ENCODE data around the gene MMEL1. TPM values are rescaled to one million over a fixed set of nuclear protein-coding genes. Genes with fewer than 3 reads are reported as not detected.
"Not testable (repeated sequence)": the region's sequence is repeated elsewhere in the genome, so short reads cannot be mapped to it uniquely, and the experiment has no call there.

The MMEL1 gene
- total RNA-seq, 2 experiments from 2014 or later = not detected

DNA sequence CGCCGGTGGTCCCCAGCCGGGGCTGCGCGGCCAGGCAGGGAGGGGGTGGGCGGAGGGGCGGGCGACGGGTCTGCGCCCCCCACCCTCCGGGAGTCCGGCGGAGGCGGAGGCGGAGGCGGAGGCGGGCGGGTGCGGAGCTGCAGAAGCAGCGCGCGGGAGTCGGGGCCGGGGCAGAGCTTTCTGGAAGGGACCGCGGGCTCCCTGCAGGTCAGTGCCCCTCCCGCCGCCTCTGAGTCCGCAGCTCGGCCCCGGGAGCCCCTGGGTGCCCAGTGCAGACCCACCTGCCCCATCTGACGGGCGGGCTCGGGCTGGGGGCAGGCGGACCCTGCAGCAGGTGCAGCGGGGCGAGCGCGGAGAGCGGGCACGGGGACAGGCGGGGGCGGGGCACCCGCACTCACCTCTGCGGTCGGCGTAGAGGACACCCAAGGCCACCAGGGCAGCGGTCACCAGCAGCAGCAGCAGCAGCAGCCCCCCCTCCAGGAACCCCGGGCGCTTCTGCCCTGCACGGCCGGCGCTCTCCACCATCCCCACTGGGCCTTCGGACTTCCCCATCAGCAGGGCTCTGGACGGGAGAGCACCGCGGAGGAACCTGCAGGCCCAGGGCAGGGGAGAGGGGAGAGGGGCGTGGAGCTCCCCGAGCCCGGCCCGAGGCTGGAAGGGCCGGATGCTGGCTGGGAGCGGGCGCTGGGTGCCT, 3.7 kb downstream of the MMEL1 start:
- Histone ChIP-seq H3K4me2 (ENCODE audit: low read length) (no peak overlapping the region), H3K79me2 (ENCODE audit: insufficient read depth, low read depth, low read length) (no peaks in the 10 kb centered on the region), H3K9me3 (ENCODE audit: low read length) (no peaks in the 10 kb centered on the region), H3K27ac (ENCODE audit: low read depth, low read length, poor library complexity, severe bottlenecking) (no peak overlapping the region), H3K4me1 (ENCODE audit: insufficient read depth, low read length, poor library complexity, severe bottlenecking) (no peaks in the 10 kb centered on the region), H3K36me3 (ENCODE audit: insufficient read depth, low read length) (no peaks in the 10 kb centered on the region), H4K20me1 (ENCODE audit: insufficient read depth, low read length) (no peaks in the 10 kb centered on the region), H3K9me2 (ENCODE audit: insufficient read depth, low read length) (no peaks in the 10 kb centered on the region), H2AFZ (ENCODE audit: low read length) (no peak overlapping the region), H3K4me3 (ENCODE audit: low read depth, low read length, poor library complexity, severe bottlenecking) (no peak overlapping the region)
- no TSS peak for BruUV-seq (replicated peaks)
- no peak for DNase-seq (ENCODE audit: low spot score)
- ChIA-PET CTCF (ENCODE audit: unreplicated experiment) (no interaction called here), POLR2A (no interaction called here)
- no peak for TF ChIP-seq EZH2phosphoT487 (IDR thresholded peaks at IDR 0.05; ENCODE audit: borderline replicate concordance, low read depth, low read length)
- TF ChIP-seq, protein P1, sequence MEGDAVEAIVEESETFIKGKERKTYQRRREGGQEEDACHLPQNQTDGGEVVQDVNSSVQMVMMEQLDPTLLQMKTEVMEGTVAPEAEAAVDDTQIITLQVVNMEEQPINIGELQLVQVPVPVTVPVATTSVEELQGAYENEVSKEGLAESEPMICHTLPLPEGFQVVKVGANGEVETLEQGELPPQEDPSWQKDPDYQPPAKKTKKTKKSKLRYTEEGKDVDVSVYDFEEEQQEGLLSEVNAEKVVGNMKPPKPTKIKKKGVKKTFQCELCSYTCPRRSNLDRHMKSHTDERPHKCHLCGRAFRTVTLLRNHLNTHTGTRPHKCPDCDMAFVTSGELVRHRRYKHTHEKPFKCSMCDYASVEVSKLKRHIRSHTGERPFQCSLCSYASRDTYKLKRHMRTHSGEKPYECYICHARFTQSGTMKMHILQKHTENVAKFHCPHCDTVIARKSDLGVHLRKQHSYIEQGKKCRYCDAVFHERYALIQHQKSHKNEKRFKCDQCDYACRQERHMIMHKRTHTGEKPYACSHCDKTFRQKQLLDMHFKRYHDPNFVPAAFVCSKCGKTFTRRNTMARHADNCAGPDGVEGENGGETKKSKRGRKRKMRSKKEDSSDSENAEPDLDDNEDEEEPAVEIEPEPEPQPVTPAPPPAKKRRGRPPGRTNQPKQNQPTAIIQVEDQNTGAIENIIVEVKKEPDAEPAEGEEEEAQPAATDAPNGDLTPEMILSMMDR (conservative IDR thresholded peaks at IDR 0.05; ENCODE audit: low read length) = no peak
- intact Hi-C loops (cut with micrococcal nuclease; ENCODE audit: unreplicated experiment) = no loop called here

DNA sequence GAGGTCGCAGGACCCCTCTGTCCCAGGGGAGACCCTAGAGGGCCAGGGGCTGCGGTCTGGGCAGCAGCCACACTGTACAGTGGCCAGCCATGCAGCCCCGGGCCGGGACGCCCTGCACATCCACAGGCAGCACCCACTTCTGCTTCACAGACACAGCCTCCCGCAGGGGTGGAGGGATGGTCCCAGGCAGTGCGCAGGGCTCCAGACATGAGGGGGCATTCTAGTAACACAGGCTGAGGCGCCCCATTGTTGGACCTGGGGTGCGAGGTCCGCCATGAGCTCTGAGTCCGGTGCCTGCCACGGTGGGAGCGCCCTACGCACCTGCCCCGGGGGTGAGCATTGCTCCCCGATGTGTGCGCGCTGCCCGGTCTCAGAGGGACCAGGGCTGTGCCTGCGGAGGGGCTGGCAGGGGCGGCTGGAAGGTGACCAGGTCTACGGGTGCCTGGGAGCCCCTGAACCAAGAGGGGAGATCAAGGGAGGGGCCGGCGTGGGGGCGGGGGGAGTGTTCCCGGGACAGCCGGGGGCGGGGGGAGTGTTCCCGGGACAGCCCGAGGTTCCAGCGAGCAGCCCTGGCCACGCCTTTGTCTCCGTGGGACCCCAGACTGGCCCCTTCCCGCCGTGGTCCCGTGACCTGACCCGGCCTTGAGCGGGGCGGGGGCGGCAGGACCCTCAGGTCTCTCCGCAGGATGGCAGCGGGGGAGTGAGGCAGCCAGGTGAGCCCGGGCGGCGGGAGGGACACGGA, 4.5 kb downstream of the MMEL1 start:
- Histone ChIP-seq H2AFZ (ENCODE audit: low read length) (no peak overlapping the region), H3K27ac (ENCODE audit: low read depth, low read length, poor library complexity, severe bottlenecking) (no peak overlapping the region), H3K4me2 (ENCODE audit: low read length) (no peak overlapping the region), H3K9me3 (ENCODE audit: low read length) (no peaks in the 10 kb centered on the region), H3K9me2 (ENCODE audit: insufficient read depth, low read length) (no peaks in the 10 kb centered on the region), H3K79me2 (ENCODE audit: insufficient read depth, low read depth, low read length) (no peaks in the 10 kb centered on the region), H4K20me1 (ENCODE audit: insufficient read depth, low read length) (no peaks in the 10 kb centered on the region), H3K36me3 (ENCODE audit: insufficient read depth, low read length) (no peaks in the 10 kb centered on the region), H3K4me1 (ENCODE audit: insufficient read depth, low read length, poor library complexity, severe bottlenecking) (no peaks in the 10 kb centered on the region), H3K4me3 (ENCODE audit: low read depth, low read length, poor library complexity, severe bottlenecking) (no peak overlapping the region)
- ChIA-PET POLR2A (no interaction called here), CTCF (ENCODE audit: unreplicated experiment) (no interaction called here)
- BruUV-seq (replicated peaks) = no TSS peak
- TF ChIP-seq, protein P1 (conservative IDR thresholded peaks at IDR 0.05; ENCODE audit: low read length) = no peak
- no peak for TF ChIP-seq EZH2phosphoT487 (IDR thresholded peaks at IDR 0.05; ENCODE audit: borderline replicate concordance, low read depth, low read length)
- intact Hi-C loops (cut with micrococcal nuclease; ENCODE audit: unreplicated experiment) = no loop called here
- DNase-seq (ENCODE audit: low spot score) = no peak

DNA sequence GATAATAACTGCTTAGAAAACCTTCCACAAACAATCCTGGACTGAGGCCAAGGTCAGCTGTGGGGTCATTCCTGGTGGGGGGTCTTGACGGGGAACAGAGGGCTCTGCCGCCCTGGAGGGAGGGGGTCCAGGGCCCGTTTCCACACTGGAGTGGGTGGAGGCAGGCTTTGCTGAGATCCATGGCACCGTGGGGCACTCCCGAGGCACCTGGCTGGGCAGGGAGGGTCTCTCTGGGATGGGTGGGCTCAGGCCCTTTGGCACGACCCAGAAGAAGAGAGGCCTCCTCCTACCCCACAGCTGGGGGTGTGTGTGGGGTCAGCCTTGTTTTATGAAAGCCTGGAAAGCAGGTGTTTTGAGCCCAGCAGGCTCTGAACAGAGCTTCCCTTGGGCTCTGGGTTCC, 5.1 kb downstream of the MMEL1 start:
- H3K27ac ChIP-seq (ENCODE audit: low read depth, low read length, poor library complexity, severe bottlenecking) = no peak overlapping the region
- H3K79me2 ChIP-seq (ENCODE audit: insufficient read depth, low read depth, low read length) = no peaks in the 10 kb centered on the region
- H3K9me3 ChIP-seq (ENCODE audit: low read length) = no peaks in the 10 kb centered on the region
- no peaks in the 10 kb centered on the region for H4K20me1 ChIP-seq (ENCODE audit: insufficient read depth, low read length)
- H3K4me2 ChIP-seq (ENCODE audit: low read length) = no peak overlapping the region
- H3K4me3 ChIP-seq (ENCODE audit: low read depth, low read length, poor library complexity, severe bottlenecking) = no peak overlapping the region
- DNase-seq (ENCODE audit: low spot score) = no peak
- intact Hi-C loops (cut with micrococcal nuclease; ENCODE audit: unreplicated experiment) = no loop called here
- TF ChIP-seq, protein P1 (conservative IDR thresholded peaks at IDR 0.05; ENCODE audit: low read length) = no peak
- no peak for TF ChIP-seq EZH2phosphoT487 (IDR thresholded peaks at IDR 0.05; ENCODE audit: borderline replicate concordance, low read depth, low read length)
- POLR2A ChIA-PET = no interaction called here
- no peaks in the 10 kb centered on the region for H3K36me3 ChIP-seq (ENCODE audit: insufficient read depth, low read length)
- H3K9me2 ChIP-seq (ENCODE audit: insufficient read depth, low read length) = no peaks in the 10 kb centered on the region
- no peaks in the 10 kb centered on the region for H3K4me1 ChIP-seq (ENCODE audit: insufficient read depth, low read length, poor library complexity, severe bottlenecking)
- no peak overlapping the region for H2AFZ ChIP-seq (ENCODE audit: low read length)
- no TSS peak for BruUV-seq (replicated peaks)
- CTCF ChIA-PET (ENCODE audit: unreplicated experiment) = no interaction called here

DNA sequence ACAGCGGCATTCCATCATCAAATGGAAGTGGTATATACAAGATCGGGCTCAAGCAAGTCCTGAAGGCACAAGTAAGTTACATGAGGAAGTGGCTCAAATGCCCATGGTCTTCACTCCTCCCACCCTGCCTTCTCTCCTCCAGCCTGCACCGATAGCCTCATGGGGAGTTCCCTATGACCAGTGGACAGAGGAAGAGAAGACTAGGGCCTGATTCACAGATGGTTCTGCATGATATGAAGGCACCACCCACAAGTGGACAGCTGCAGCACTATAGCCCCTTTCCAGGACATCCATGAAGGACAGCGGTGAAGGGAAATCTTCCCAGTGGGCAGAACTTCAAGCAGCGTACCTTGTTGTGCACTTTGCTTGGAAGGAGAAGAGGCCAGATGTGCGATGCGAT, 7.1 kb downstream of the MMEL1 start:
- BruUV-seq (replicated peaks); H3K27ac ChIP-seq (ENCODE audit: low read depth, low read length, poor library complexity, severe bottlenecking); H3K4me2 ChIP-seq (ENCODE audit: low read length); H3K79me2 ChIP-seq (ENCODE audit: insufficient read depth, low read depth, low read length); intact Hi-C loops (cut with micrococcal nuclease; ENCODE audit: unreplicated experiment); DNase-seq (ENCODE audit: low spot score); H2AFZ ChIP-seq (ENCODE audit: low read length); CTCF ChIA-PET (ENCODE audit: unreplicated experiment); H3K4me3 ChIP-seq (ENCODE audit: low read depth, low read length, poor library complexity, severe bottlenecking); H4K20me1 ChIP-seq (ENCODE audit: insufficient read depth, low read length); H3K4me1 ChIP-seq (ENCODE audit: insufficient read depth, low read length, poor library complexity, severe bottlenecking); H3K9me3 ChIP-seq (ENCODE audit: low read length); H3K36me3 ChIP-seq (ENCODE audit: insufficient read depth, low read length); POLR2A ChIA-PET; H3K9me2 ChIP-seq (ENCODE audit: insufficient read depth, low read length): not testable (repeated sequence)

Data from OCI-LY7 (cell line).